Globus pallidus (tissue), 1 donor: ENCODE data around the gene TNNT3.

Source experiments
- DNase-seq: peaks from one replicate; pipeline ENCODE4 v3.0.0-alpha.2; 2015; ENCODE audit warnings: low spot score

The TNNT3 gene

DNA sequence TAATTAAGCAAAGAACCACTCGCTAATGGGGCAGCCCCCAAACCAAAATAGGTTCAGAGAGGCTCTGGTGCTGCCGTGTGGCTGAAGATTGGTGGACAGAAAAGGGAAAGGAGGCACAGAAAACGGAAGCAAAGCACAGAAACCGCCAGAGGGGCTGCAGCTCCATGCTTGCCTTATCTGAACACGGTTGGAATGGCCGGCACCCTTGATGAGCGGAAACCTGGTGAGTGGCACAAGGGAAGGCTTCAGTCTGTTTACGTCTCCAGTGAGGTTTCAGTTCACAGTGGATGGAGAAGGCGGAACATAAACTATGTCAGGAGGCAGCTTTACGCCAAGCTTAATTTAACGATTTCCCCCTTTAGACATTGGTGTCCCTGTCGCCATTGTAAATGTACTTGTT, 22.6 kb upstream of the TNNT3 start:
- peak; percentile 30 for DNase-seq

DNA sequence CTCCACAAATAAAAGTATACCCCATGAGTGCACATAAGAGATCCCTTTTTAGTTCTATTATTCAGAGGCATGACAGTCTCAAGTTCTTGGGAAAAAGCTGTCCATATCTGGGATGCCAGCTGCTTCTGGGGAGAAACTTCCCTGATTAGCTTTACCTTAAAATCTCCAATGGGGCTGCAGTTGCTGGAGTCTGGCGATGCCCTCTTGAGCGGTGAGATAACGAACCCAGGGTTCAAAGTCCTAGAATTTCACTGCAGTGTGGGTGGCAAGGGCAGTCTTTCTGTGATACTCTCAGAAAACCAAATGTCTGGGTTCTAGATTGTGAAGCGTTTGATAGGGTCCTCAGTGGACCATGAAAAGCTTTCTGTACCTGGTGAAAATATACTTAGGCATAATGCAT, 20.4 kb upstream of the TNNT3 start:
- no peak for DNase-seq

DNA sequence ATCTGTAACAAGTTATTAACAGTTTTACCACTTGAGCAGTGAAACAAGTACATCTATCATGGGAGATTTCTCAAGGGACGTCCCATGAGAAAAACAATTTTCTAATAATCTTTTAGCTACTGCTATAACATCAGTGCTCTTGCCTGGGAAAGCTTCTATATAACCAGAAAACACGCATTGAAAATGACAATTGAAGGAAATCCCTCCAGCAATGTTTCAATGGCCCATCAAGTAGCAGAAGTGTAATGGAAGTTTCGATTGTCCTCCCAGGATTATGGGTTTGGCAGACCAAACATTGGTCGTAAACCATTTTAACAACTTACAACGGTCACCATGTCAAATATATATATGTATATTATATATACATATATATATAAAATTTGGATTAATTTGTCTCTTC, 19.8 kb upstream of the TNNT3 start:
- no peak for DNase-seq

DNA sequence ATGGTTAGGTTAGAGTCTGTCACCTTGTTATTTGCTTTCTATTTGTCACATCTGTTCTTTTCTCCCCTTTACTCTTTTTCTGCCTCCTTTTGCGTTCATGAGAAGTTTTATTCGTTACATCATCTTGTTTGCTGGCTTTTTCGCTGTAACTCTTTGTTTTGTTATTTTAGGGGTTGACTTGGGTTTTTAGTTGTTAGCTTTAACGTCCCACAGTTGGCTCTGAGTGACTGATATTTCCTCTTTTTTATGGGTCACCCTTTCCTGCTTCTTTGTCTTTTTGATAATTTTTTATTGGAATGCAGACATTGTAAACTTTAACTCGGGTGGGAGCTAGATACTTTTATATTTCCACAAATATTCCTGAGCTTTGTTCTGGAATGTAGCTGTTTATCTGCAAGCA, 13.3 kb upstream of the TNNT3 start:
- no peak for DNase-seq

DNA sequence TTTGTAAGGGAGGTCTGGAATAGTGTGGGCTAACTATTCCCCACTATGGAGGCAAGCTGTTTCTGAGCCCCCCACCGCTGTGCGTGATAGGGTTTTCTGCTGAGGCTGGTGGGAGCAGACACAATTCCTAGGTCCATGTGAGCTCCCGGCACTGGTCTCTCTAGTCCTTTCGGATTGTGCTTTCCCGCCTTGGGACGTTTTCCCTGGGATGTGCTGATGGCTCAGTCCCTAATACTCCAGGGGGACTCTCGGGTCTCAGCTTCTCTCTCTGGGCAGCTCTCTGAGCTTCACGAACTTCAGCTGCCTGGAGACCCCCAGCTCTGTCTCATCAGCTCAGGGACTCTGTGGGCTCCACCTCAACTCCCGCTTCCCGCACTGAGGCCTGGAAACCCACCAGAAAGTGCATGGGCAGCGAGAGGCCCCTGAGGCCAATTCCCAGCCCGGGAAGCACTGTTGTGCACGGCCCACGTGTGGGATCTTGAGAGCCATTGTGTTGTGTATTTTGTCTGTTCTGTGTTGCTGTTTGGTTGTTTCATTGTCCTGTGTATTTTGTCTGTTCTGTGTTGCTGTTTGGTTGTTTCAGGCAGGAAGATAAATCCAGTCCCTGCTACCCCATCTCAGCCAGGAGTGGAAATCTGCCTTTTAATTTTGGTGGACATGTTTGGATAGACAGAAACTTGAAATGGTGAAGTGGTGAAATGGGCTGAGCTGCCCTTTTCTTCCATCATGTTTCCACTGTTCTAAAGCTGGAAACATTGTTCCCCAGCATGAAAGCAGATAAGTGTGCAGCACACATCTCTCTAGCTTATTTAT, 12.7 kb upstream of the TNNT3 start:
- no peak for DNase-seq

DNA sequence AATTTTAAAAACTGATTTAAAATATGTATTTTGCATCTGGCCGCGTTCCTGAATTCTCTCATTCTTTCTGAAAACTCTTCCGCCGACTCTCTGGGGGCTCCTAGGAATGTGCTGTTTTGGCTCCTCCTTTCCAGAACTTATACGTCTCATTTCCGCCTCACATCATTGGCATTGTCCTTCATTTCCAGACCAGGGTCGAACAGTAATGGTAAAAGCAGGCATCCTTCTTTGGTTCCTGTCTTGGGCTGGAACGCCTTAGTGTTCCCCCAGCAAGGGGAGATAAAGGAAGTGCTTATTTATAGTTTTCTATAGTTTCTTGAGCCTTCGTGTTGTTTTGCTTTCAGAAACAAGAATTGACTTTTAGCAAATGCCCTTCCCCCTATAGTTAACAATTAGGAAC, 10.9 kb upstream of the TNNT3 start:
- DNase-seq: no peak

- no peak for DNase-seq
Observed at GRCh38 chr11:1909524-1909923, 10.0 kb upstream of the TNNT3 start.

- no peak for DNase-seq
Observed at GRCh38 chr11:1912289-1912878, 7.1 kb upstream of the TNNT3 start.

- no peak for DNase-seq
Observed at GRCh38 chr11:1913271-1914060, 6.0 kb upstream of the TNNT3 start.

GRCh38 chr11:1915795-1916131, 3.7 kb upstream of the TNNT3 start:
- no peak for DNase-seq

GRCh38 chr11:1916132-1916985, 3.1 kb upstream of the TNNT3 start:
- no peak for DNase-seq

DNA sequence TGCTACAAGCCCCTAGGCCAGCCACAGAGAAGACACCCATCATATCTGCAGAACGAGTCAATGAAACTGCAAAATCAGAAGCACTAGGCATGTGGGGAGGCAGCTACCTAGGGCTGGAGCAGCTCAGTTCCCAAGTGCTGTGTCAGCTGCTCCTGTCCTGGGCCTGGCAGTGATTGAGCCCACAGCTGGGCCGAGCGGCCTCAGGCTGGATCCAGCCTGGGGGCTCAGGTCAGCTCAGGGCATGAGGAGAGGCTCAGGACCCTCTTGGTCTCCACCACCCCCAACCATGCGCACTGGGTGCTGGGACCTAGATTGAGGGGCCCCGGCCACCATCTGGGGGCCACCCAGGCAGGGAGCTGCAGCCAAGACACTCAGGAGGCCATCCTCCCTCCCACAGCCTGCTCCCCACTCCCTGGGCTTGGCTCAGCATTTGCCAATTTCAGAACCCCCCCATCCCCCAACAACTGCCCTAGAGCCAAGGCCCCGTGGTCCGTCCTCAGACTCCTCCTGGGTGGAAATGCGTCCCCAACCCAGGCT, 2.4 kb upstream of the TNNT3 start:
- DNase-seq: no peak

- DNase-seq: no peak
Observed at GRCh38 chr11:1917523-1918435, 1.7 kb upstream of the TNNT3 start.

GRCh38 chr11:1918436-1919315, 827 bp upstream of the TNNT3 start:
- DNase-seq: no peak

DNA sequence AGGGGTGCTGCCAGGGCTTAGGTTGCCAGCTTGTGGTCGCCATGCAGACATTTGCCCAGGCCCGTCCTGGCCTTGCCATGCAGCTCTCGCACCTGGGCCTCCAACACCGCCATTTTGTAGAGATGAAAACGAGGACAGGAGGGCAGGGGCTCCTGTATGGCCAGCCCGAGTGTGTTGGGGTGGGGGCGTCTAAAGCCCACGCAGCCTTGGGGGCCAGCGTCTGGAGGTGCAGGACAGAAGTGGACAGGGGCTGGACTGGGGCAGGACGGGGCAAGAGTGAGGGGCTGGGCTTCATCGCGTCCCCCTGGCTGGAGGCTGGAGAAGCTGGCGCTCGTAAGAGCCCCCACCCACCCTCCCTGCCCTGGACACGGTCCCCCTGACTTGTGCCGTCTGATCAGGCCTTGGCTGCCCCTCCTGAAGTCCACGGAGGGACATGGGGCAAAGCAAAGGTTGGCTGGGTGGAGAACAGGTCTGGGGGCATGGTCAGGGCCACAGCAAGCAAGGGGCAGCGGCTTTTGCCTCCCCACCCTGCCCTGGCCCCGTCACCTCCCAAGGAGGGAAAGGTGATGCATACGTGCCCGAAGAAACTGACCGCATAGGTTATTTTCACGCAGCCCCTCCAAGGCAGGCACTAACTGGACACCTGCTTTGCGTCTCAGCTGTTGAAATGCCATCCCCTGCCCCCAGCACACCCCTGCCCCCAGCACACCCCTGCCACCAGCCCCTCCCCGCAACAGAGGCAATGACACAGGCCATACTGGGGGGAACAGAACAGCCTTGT, 815 bp downstream of the TNNT3 start:
- no peak for DNase-seq

DNA sequence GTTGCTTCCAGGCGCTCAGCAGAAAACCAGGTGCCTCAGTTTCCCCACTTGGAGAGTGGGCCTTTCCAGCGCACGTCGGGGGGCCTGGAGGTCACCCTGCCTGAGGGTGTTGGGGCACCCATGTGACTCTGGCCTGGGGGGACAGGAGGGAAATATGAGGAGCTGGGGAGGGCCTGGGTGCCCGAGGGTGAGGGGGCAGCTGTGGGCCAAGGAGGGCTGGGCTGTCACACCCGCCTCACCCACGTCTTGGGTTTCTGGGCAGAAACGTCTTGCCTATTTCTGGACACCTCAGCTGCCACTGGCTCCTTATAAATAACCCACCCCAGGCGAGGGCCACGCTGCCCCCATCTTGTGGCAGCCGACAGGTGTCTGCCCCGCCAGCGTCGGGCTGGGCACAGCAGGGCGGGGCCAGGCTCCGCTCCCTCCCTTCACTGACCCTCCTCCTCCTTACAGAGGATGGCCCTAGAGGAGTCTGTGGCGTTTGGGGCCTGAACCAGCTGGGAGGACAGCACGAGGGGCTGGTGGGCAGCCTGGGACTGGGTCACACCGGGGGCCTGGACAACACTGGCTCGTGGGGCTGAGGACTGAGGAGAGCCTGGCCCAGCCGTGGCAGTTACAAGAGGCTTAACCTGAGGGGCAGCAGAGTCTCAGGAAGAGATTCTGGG, 1.5 kb downstream of the TNNT3 start:
- DNase-seq: no peak

GRCh38 chr11:1921574-1922141, 2.2 kb downstream of the TNNT3 start:
- DNase-seq: no peak

DNA sequence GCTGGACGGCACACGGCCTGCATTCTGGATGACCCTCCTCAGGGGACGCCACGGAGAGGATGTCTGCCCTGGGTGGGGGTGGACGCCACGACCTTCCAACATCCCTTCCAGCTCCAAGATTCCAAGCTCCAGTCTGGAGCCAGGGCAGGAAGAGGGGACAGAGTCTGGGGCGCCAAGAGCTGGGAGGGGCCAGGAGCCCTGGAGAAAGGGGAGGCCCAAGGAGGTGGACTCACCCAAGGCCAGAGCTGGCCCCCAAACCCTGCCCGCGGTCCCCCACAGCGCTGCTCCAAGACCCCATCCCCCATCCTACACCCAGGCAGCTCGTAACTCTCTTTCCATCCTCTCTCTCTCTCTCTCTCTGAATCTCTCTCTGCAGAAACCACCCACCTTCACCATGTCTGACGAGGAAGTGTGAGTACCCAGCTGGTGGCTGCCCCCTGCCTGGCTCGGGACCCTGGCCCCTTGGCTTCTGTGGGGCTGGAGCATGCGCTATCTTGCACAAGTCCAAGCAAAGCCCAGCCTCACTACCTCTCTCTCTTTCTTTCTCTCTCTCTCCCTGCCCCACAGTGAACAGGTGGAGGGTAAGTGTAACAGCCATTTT, 3.1 kb downstream of the TNNT3 start:
- DNase-seq: no peak
